ENCODE measurements around the gene RBM23.
A peak's percentile ranks its signal among the peaks of the same experiment; 100 is the strongest.

The RBM23 gene

GRCh38 chr14:22929104-22929960, 10.4 kb upstream of the RBM23 start, which contains the start of gene PRMT5 (continued):
- TF ChIP-seq ZIC2 (tag by site-specific recombination; IDR thresholded peaks at IDR 0.05) (peak; percentile 81), ZNF664 (tag by site-specific recombination; IDR thresholded peaks at IDR 0.05) (no peak), MYNN (tag by site-specific recombination; IDR thresholded peaks at IDR 0.05; ENCODE audit: borderline replicate concordance) (no peak), ZNF138 (tag by site-specific recombination; IDR thresholded peaks at IDR 0.05; ENCODE audit: borderline replicate concordance) (no peak), ZNF148 (tag by site-specific recombination; IDR thresholded peaks at IDR 0.05; ENCODE audit: borderline replicate concordance) (no peak; the same call in 1 of the 2 replicates), SALL2 (tag by site-specific recombination; IDR thresholded peaks at IDR 0.05; ENCODE audit: borderline replicate concordance) (0 out of 2 replicates have a peak, but pooled peaks have one; percentile 34), KLF16 (tag by site-specific recombination; IDR thresholded peaks at IDR 0.05) (peak; percentile 74; the same call in 1 of the 2 replicates), ZNF2 (tag by site-specific recombination; IDR thresholded peaks at IDR 0.05) (peak; percentile 71; the same call in 1 of the 2 replicates), ZNF266 (tag by site-specific recombination; IDR thresholded peaks at IDR 0.05; ENCODE audit: low read depth) (no peak), ZNF112 (tag by site-specific recombination; IDR thresholded peaks at IDR 0.05) (no peak), ZNF391 (tag by site-specific recombination; IDR thresholded peaks at IDR 0.05; ENCODE audit: borderline replicate concordance, low read depth) (peak; percentile 88; the same call in 1 of the 2 replicates), PATZ1 (tag by site-specific recombination; IDR thresholded peaks at IDR 0.05) (peak; percentile 91), ZNF639 (tag by site-specific recombination; IDR thresholded peaks at IDR 0.05) (peak; percentile 86), ZNF530 (tag by site-specific recombination; IDR thresholded peaks at IDR 0.05; ENCODE audit: low read depth) (no peak), ZNF596 (tag by site-specific recombination; IDR thresholded peaks at IDR 0.05) (no peak), ZNF514 (tag by site-specific recombination; IDR thresholded peaks at IDR 0.05) (no peak), ZNF521 (tag by site-specific recombination; IDR thresholded peaks at IDR 0.05) (no peak)
- TF ChIP-seq, protein P1, sequence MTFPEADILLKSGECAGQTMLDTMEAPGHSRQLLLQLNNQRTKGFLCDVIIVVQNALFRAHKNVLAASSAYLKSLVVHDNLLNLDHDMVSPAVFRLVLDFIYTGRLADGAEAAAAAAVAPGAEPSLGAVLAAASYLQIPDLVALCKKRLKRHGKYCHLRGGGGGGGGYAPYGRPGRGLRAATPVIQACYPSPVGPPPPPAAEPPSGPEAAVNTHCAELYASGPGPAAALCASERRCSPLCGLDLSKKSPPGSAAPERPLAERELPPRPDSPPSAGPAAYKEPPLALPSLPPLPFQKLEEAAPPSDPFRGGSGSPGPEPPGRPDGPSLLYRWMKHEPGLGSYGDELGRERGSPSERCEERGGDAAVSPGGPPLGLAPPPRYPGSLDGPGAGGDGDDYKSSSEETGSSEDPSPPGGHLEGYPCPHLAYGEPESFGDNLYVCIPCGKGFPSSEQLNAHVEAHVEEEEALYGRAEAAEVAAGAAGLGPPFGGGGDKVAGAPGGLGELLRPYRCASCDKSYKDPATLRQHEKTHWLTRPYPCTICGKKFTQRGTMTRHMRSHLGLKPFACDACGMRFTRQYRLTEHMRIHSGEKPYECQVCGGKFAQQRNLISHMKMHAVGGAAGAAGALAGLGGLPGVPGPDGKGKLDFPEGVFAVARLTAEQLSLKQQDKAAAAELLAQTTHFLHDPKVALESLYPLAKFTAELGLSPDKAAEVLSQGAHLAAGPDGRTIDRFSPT (tag by site-specific recombination; IDR thresholded peaks at IDR 0.05), result no peak
- TF ChIP-seq, protein P2, sequence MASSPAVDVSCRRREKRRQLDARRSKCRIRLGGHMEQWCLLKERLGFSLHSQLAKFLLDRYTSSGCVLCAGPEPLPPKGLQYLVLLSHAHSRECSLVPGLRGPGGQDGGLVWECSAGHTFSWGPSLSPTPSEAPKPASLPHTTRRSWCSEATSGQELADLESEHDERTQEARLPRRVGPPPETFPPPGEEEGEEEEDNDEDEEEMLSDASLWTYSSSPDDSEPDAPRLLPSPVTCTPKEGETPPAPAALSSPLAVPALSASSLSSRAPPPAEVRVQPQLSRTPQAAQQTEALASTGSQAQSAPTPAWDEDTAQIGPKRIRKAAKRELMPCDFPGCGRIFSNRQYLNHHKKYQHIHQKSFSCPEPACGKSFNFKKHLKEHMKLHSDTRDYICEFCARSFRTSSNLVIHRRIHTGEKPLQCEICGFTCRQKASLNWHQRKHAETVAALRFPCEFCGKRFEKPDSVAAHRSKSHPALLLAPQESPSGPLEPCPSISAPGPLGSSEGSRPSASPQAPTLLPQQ (tag by site-specific recombination; IDR thresholded peaks at IDR 0.05), result peak; percentile 46
- TF ChIP-seq, protein P3, sequence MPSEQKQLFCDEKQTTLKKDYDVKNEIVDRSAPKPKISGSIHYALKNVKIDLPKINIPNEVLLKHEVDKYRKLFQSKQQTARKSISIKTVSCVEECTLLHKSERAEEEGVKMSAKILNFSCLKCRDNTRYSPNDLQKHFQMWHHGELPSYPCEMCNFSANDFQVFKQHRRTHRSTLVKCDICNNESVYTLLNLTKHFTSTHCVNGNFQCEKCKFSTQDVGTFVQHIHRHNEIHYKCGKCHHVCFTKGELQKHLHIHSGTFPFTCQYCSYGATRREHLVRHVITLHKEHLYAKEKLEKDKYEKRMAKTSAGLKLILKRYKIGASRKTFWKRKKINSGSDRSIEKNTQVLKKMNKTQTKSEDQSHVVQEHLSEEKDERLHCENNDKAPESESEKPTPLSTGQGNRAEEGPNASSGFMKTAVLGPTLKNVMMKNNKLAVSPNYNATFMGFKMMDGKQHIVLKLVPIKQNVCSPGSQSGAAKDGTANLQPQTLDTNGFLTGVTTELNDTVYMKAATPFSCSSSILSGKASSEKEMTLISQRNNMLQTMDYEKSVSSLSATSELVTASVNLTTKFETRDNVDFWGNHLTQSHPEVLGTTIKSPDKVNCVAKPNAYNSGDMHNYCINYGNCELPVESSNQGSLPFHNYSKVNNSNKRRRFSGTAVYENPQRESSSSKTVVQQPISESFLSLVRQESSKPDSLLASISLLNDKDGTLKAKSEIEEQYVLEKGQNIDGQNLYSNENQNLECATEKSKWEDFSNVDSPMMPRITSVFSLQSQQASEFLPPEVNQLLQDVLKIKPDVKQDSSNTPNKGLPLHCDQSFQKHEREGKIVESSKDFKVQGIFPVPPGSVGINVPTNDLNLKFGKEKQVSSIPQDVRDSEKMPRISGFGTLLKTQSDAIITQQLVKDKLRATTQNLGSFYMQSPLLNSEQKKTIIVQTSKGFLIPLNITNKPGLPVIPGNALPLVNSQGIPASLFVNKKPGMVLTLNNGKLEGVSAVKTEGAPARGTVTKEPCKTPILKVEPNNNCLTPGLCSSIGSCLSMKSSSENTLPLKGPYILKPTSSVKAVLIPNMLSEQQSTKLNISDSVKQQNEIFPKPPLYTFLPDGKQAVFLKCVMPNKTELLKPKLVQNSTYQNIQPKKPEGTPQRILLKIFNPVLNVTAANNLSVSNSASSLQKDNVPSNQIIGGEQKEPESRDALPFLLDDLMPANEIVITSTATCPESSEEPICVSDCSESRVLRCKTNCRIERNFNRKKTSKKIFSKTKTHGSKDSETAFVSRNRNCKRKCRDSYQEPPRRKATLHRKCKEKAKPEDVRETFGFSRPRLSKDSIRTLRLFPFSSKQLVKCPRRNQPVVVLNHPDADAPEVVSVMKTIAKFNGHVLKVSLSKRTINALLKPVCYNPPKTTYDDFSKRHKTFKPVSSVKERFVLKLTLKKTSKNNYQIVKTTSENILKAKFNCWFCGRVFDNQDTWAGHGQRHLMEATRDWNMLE (tag by site-specific recombination; conservative IDR thresholded peaks at IDR 0.05; ENCODE audit: low read depth), result no peak
